HG02970 (cell line): ENCODE data around the gene PSORS1C1.
"Not testable (repeated sequence)": the region's sequence is repeated elsewhere in the genome, so short reads cannot be mapped to it uniquely, and the experiment has no call there.

ENCODE experiments used
- ATAC-seq: cut with Tn5 transposase; IDR thresholded peaks from one replicate; pipeline ENCODE4 v1.9.1; 2021; ENCODE audit warnings: mild to moderate bottlenecking, moderate library complexity, moderate number of reproducible peaks; ENCODE audit not compliant: unreplicated experiment, low FRiP score

Gene PSORS1C1

GRCh38 chr6:31171931-31172905, 57.6 kb downstream of the PSORS1C1 start:
- no peak for ATAC-seq

- ATAC-seq = no peak
Observed at GRCh38 chr6:31172973-31173384, 58.4 kb downstream of the PSORS1C1 start.

- no peak for ATAC-seq
Observed at GRCh38 chr6:31173406-31173805, 58.8 kb downstream of the PSORS1C1 start.

GRCh38 chr6:31174378-31174777, 59.8 kb downstream of the PSORS1C1 start:
- no peak for ATAC-seq

- ATAC-seq = no peak
Observed at GRCh38 chr6:31175971-31176370, 61.4 kb downstream of the PSORS1C1 start.

DNA sequence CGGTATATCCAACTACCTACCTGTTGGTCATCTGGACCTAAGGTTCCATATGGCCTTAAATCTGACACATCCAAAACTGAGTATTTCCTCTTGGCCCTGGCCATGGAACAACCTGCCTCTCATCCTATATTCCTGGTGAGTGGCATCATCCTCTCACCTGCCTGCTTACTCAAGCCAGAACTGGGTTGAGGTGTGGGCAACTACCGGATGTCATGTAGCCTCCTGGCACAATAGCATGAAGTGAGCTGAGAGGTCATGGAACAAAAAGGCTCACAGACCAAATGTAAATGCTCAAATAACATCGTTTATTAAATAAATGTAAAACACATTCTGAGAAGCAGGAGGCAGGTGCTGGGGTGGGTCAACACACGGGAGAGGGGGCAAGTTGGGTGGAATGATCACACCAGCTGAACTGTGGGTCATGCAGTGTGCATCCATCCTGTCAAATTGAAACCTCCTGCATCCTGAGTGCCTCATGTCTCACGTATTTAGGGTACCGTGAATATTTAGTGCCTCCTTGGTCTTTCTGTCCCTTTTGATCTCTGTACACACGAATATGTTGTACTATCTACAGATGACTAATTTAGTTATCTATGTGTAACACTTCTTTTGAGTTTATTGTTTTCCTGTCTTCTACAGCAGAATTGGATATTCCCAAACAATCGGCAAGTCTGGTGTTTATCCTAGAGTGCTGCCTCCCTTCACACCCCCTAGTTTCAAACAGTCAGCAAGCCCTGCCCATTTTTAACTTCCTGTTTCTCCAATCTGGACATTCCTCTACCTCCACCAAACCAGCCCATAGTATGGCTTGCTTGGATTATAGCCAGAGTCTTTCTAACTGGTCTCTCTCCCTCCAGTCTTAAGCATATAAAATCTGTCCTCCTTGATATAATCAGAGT, 63.8 kb downstream of the PSORS1C1 start:
- no peak for ATAC-seq

DNA sequence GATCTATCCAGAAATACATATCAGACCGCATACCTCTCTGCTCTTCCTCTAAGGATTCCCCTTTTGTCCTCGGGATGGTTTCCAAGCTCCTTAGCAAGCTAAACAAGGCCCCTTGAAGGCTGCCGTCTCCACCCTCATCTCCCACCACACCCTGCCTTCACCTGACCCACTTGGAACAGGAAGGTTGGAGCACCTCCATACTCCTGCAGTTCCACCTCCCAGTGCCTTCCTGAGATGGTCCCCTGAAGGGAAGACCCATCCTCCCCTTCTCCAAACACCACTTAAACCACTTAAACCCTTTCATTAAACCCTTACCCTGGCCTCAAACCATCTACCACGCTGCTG, 64.4 kb downstream of the PSORS1C1 start:
- ATAC-seq = no peak

DNA sequence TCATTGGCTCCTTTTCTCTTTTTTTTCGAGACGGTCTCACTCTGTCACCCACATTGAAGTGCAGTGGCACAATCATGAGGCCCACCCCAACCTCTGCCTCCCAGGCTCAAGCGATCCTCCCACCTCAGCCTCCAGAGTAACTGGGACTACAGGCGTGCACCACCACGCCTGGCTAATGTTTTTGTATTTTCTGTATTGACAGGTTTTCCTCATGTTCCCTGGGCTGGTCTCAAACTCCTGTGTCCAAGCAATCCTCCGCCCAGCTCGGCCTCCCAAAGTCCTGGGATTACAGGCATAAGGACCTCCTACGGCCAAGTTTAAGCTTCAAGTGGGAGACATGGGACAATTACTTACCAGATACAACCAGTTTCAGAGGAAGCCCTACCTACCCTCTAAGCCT, 65.3 kb downstream of the PSORS1C1 start:
- ATAC-seq = no peak

DNA sequence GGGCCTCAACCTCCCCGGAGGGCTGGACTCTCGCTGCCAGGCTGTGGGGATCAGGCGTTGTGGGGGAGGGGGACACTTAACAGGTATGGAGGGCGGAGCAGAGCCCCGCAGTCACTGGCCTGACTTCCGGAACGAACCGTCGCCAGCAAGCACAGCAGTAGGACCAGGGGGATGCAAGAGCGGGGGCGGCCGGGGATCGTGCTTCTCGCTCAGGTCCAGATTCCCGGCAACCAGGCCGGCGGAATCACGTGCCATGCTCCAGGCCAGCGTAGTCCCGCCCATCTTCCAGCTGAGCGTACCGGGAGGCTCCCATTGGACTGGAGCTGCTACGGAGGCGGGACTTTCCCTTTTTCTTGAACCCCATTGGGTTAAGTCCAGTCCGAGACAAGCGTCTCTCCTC, 65.9 kb downstream of the PSORS1C1 start:
- no peak for ATAC-seq

- not testable (repeated sequence) for ATAC-seq
Observed at GRCh38 chr6:31183287-31183686, 68.7 kb downstream of the PSORS1C1 start.

DNA sequence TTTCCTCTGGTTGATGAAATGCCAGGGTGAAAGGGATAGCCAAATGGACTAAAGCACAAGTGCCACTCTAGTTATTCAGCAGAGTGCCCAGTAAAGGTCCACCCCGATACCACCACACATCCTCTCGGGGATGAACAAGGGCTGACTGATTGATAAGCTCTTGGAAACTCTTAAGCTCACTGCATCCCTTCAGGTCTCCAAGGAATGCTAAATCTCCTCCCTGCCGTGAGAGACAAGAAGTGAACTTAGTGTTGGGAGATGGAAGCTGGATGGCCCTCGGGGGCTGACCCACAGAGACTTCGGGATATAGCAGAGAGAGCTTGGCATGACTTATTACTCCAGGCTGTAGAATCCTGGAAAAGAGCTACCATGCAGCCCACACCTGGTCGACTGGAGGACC, 69.3 kb downstream of the PSORS1C1 start:
- ATAC-seq = not testable (repeated sequence)

- ATAC-seq = not testable (repeated sequence)
Observed at GRCh38 chr6:31185695-31186051, 71.1 kb downstream of the PSORS1C1 start.

DNA sequence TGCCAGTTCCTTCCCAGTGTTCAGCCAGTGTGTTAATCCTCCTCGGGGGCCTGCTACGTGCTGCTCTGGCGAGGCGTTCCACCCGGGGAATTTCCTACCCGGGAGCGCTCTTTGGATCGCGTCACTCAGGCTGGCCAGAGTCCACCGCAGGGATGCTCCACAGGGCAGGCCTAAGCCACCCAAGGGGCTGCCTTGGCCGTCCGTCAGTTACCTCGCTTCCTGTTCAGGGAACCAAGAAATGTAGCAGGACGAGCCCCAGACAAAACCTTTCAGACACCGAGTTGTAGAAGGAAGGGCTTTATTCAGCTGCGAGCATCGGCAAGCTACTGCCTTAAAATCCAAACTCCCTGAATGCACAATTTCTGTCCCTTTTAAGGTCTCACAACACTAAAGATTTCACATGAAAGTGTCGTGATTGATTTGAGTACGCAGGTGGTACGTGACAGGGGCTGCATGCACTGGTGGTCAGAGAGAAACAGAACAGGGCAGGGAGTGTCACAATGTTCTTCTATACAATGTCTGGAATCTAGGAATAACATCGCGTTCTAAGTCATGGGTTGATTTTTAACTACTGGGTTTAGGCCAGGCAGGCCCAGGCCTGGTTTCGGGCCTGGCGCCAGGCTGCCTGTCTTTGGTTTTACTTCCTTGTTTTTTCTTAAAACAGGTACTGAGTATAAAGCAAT, 71.6 kb downstream of the PSORS1C1 start:
- no peak for ATAC-seq

DNA sequence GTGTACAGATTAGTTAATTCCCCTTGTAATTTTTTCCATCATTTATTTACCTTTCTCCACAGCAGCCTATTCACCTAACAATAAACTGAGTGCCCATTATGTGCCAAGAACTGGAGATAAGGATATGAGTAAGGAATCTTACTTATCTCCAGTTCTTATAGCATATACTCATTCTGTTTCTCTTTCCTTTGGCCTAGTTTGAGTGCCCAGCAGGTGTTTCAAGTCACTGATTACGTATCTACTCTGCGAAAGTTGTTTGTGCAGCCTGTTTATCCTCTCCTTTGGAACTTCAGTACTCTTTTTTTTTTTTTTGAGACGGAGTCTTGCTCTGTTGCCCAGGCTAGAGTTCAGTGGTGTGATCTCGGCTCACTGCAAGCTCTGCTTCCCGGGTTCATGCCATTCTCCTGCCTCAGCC, 73.2 kb downstream of the PSORS1C1 start:
- no peak for ATAC-seq

GRCh38 chr6:31189223-31189622, 74.6 kb downstream of the PSORS1C1 start:
- not testable (repeated sequence) for ATAC-seq
